GM10266 (cell line): ENCODE data around the gene SIL1.
"Not testable (repeated sequence)": the region's sequence is repeated elsewhere in the genome, so short reads cannot be mapped to it uniquely, and the experiment has no call there.

Experiments
- DNase-seq: peaks from one replicate; pipeline ENCODE4 v3.0.0; 2012; ENCODE audit errors: extremely low spot score
- TF ChIP-seq, protein P1 (sequence below): IDR thresholded peaks from 2 replicates; pipeline ENCODE4 v1.5.1; 2012; ENCODE audit warnings: mild to moderate bottlenecking, low read depth; ENCODE audit not compliant: control insufficient read depth, insufficient read depth; ENCODE audit errors: missing control alignments

Gene SIL1

DNA sequence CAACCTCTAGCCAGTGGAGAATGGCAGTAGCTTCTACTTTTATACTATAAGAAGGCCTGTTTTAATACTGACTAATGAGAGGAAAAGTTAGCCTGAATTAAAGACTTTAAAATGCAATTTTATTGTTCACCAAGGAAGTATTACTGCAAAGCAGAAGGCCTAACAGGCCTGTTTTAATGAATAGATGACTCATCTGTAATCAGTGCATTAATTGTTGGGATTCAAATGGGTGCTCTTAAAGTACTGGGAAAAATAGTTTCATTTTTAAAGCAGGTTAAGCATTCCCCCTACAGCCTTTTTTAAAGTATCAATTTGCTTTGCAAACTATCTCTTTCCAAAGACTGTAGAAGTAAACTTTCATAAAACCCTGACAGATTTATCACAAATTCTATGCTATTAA, 147.7 kb downstream of the SIL1 start:
- no peak for DNase-seq
- TF ChIP-seq, protein P1, sequence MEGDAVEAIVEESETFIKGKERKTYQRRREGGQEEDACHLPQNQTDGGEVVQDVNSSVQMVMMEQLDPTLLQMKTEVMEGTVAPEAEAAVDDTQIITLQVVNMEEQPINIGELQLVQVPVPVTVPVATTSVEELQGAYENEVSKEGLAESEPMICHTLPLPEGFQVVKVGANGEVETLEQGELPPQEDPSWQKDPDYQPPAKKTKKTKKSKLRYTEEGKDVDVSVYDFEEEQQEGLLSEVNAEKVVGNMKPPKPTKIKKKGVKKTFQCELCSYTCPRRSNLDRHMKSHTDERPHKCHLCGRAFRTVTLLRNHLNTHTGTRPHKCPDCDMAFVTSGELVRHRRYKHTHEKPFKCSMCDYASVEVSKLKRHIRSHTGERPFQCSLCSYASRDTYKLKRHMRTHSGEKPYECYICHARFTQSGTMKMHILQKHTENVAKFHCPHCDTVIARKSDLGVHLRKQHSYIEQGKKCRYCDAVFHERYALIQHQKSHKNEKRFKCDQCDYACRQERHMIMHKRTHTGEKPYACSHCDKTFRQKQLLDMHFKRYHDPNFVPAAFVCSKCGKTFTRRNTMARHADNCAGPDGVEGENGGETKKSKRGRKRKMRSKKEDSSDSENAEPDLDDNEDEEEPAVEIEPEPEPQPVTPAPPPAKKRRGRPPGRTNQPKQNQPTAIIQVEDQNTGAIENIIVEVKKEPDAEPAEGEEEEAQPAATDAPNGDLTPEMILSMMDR = no peak

DNA sequence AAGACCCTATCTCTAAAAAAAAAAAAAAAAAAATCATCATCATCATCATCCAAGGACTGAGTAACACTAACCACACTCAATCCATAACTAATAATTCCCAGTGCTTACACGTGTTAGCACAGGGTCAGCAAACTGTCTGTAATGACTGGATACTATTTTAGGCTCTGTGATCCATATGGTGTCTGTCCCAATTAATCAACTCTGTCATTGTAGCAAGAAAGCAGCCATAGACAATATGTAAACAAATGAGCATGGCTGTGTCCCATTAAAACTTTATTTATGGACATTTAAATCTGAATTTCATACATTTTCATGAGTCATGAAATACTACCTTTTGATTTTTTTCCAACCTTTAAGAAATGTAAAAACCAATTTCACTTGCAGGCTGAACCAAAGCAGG, 148.4 kb downstream of the SIL1 start:
- TF ChIP-seq, protein P1 = no peak
- DNase-seq = no peak

DNA sequence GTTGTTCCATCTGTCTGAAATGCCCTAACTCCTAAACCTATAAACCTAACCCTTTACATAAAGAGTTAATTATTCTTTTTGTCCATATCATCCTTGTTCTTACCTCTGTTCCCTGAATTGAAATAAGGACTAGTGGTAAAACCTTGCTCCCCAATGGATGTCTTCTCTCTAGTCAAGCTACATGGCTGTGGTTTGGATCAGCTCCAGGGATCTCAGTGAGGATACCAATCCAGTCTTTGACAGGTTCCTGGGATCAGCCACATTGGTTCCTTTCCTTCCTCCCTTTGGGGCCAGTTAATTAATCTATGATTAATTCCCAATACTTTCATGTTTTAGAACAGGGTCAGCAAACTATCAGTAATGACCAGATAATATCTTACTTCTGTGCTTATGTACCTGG, 151.6 kb downstream of the SIL1 start:
- no peak for DNase-seq
- TF ChIP-seq, protein P1 = no peak

DNA sequence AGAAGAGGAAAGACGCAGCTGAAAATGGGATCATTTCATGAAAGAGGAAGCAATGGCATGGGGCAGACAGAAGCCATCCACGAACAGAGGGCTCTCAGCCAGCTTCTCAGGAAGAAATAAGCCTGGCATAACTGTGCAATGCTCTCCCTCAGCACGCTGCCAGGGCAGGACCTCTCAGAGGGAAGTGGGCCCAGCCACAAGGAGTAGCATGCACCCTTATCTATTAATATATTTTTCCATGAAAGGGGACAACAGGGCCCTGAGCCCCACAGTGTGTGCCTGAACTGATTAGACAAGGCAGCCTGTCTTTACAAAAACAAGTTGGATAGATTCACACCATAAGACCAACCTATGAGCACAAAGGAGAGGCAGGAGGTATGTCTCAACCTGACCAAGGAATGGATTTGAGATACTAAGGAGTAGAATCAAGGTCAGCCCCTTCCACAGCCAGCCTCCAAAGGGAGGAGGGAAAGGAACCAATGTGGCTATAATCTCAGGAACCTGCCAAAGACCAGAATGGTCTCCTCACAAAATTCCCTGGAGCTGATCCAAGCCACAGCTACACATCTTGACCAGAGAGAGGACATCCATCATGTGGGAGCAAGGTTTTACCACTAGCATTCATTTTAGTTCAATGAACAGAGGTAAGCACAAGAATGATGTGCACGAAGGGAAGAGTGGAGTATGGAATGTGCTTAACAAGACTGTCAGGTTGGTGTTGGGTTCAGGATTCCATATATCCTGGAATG, 154.8 kb downstream of the SIL1 start:
- TF ChIP-seq, protein P1 = no peak

DNA sequence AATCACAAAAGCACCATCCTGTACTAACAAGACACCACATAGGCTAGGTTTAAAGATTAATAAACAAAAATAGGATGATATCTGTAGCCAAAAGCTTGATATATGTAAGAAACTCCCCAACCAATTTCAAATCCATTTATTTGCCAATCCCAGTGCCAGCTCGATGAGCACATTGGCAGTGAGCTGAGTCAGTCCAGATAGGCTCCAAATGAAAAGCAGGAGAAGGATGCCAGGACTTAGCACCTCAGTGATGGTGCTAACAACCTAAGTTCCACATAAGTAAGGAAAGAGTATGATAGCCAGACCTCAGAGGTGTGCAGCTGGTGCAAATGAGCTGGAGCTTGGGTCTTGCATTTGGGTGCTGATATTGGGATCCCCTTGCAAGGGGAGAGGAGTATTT, 158.1 kb downstream of the SIL1 start:
- TF ChIP-seq, protein P1 = no peak
- no peak for DNase-seq

More for the DNA sequence above, 154.8 kb downstream of the SIL1 start:
- DNase-seq = no peak

DNA sequence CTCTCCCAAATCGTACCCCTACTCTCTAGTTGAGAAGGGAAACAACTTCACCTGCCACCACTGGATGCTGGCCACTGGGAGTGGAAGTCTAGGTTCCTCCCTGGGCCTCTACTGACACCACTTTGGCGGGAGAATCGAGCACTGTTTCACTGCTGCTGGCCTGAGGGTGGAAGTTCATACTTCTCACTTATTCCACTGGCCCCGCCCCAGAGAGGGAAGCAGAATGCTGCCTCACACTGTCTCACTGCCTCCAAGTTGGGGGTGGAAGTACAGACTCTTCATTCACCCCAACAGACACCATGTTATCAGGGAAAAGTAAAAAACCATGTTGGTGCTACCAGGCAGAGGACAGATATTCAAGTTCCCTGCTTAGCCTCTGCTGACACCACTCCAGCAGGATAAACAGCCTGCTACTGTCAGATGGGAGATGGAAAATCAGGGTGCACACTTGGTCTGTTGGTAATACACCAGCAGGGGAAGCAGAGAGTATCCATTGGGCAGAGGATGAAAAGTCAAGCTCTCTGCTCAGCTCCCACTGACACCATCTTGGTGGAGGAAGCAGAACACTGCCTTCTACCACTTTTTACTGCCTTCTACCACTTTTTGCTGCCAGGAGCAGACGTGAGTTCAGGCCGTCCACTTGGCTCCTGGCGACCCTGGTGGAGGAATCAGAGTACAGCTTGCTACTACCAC, 159.4 kb downstream of the SIL1 start:
- no peak for DNase-seq
- TF ChIP-seq, protein P1 = no peak

DNA sequence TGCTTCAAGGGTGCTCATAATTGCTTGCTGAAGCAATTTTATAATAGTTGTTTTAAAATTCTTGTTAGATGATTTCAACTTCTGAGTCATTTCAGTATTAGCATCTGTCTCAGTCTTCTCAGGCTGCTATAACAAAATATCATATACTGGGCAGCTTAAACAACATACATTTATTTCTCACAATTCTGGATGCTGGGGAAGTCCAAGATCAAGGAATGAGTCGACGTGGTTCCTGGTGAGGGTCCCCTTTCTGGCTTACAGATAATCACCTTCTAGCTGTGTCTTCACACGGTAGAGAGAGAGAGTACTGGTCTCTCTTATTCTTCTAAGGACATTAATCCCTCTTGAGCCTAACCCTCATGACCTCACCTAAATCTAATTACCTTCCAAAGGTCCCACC, 160.4 kb downstream of the SIL1 start:
- TF ChIP-seq, protein P1 = no peak
- no peak for DNase-seq

DNA sequence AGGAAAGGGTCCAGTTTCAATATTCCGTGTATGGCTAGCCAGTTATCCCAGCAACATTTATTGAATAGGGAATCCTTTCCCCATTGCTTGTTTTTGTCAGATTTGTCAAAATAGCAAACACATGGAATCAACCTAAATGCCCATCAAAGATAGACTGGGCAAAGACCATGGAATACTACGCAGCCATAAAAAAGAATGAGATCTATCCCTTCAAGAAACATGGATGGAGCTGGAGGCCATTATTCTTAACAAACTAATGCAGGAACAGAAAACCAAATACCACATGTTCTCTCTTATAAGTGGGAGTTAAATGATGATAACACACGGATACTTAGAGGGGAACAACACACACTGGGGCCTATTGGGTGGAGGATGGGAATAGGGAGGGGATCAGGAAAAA, 161.8 kb downstream of the SIL1 start:
- DNase-seq = not testable (repeated sequence)
